ENCODE data around the gene FNDC8. TPM values are rescaled to one million over a fixed set of nuclear protein-coding genes. Genes with fewer than 3 reads are reported as not detected.

The FNDC8 gene
- total RNA-seq, 2 experiments from 2014 or later = not detected

DNA sequence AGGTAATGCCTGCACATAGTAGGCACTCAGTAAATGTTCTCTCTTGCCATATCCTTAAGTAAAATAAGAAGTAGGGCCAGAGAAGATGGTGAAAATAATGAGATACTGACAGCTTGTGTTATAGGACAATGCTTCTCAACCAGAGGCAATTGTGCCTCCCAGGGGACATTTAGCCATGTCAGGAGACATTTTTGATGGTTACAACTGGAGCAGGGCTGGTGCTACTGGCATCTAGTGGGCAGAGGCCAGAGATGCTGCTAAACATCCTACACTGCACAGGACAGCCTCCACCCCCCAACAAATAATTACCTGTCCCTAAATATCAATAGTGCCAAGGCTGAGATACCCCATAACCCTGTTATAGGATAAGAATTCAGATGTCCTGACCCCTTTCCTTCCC, 3.4 kb upstream of the FNDC8 start:
- peak overlapping the region; percentile 90 for H3K4me3 Mint-ChIP-seq
- no peaks in the 10 kb centered on the region for H3K9me3 Mint-ChIP-seq
- peaks cover 3% of the 10 kb centered on the region for H3K27me3 Mint-ChIP-seq
- peaks cover 17% of the 10 kb centered on the region for H3K36me3 Mint-ChIP-seq
- H3K27ac Mint-ChIP-seq = peak overlapping the region; percentile 6
- peak; percentile 12 for DNase-seq
- H3K4me1 Mint-ChIP-seq = peaks cover 33% of the 10 kb centered on the region

DNA sequence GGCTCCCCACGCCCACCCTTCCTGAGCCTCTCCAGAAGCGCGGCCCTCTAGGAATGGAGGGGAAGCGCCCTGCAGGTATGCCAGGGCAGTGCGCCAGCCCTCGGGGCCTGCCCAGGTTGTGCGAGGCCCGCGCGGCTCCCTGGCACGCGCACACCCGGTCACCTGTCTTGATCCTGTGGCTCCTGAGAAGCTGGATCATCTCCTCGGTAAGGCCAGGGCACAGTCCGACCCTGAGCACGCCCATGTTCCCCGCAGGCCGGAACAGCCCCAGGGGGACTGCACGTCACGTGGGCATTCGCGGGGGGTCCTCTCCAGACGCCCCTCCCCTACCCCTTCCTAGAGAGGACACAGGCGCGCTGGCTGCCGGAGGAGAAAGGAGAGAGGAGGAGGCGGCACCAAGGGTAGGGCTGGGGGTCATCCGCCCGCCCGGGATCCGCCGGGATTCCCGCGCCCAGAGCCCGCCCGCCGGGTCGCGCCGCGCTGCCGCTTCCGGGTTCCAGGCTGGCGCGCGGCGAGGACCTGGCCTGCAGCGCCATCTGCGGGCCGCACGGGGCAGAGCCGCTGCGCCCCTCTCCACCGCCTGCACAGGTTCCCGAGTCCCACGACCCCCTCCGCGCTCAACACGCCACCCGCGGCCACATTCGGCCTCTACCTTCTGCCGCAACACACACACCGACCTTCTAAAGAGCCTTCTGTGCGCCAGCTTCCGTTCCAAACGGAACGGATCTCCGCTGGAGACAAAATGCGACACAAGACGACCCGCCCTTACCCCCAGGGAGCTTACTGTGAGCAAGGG, 1.8 kb upstream of the FNDC8 start, which contains the start of gene RAD51D:
RAD51D (minus strand) TSS at position 491 of the 796 bp plus-strand sequence; CDS start at position 244, 247 bp downstream.
- peaks cover 17% of the 10 kb centered on the region for H3K36me3 Mint-ChIP-seq
- H3K27me3 Mint-ChIP-seq = peaks cover 3% of the 10 kb centered on the region
- peak; percentile 88 for DNase-seq
- H3K4me3 Mint-ChIP-seq = peak within 1 kb of the TSS; percentile 90
- no peaks in the 10 kb centered on the region for H3K9me3 Mint-ChIP-seq
- peak within 1 kb of the TSS; percentile 92 for H3K27ac Mint-ChIP-seq
- H3K4me1 Mint-ChIP-seq = peaks cover 33% of the 10 kb centered on the region

DNA sequence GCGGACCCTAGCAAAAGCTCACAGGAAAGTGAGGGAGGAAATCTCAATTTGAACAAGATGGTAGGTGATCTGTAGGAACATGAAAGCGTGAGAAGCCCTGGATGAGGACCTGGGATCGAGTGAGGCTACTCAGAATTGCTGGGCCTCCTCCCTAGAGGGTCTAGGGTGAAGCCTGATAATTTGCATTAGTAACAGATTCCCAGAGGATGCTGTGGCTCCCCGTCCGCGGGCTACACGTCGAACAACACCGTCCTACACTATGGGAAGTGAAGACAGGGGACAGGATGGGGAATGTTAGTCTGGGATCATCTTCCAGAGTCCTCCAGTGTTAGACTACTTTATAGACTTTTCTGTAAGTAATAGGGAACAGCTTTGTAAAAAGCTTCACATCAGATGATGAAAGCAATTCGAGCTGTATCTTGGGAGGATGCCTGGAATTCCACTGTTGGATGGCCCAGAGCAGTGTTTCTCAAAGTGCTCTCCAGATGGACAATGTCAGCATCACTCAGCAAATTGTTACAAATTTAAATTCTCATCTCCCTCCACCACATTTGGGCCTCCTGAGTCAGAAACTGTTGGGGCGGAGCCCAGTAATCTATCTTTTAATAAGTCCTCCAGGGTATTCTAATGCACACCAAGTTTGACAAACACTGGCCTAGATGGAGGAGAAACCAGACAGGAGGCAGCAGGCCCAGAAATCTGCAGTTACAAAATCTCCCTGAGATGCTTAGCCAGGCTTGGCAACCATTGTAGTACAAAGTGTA, 6.5 kb downstream of the FNDC8 start:
- peaks cover 7% of the 10 kb centered on the region for H3K4me1 Mint-ChIP-seq
- peaks cover 7% of the 10 kb centered on the region for H3K36me3 Mint-ChIP-seq
- H3K27me3 Mint-ChIP-seq = no peaks in the 10 kb centered on the region
- no peak overlapping the region for H3K4me3 Mint-ChIP-seq
- DNase-seq = no peak
- no peaks in the 10 kb centered on the region for H3K9me3 Mint-ChIP-seq
- peak overlapping the region; percentile 38 for H3K27ac Mint-ChIP-seq

DNA sequence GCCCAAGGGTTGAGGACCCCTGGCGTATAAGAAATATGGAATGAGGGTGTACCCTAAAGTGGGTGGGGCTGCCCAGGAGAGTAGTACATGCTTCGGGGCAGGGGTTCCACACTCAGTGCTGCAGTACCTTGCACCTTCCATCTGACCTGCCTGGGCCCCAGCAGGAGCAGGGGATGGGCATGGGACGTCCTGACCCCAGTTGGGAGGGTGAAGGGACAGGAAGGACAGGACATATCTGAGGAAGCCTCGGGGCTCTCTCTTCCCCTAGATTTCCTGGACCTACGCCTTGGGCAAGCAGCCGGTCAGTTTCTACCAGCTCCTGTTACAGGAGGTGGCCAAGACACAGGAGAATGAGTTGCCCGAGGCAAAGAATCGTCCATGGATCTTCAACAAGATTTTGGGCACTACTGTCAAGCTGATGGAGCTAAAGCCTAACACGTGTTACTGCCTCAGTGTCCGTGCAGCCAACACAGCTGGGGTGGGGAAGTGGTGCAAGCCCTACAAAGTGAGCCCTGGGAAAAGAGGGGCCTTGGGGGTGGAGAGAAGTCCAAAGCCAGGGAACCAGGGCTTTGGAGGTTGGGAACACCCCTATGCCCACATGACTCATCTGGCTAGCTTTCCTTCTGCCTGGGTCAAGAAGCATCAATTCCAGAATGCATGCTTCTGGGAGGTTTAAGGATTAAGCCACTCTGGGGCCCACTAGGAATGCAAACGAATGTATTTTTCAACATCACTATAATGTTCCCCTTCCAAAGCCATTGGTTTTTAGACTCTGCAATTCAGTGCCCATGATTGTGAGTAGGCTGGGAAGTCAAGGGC, 7.9 kb downstream of the FNDC8 start:
- no peak overlapping the region for H3K27ac Mint-ChIP-seq

DNA sequence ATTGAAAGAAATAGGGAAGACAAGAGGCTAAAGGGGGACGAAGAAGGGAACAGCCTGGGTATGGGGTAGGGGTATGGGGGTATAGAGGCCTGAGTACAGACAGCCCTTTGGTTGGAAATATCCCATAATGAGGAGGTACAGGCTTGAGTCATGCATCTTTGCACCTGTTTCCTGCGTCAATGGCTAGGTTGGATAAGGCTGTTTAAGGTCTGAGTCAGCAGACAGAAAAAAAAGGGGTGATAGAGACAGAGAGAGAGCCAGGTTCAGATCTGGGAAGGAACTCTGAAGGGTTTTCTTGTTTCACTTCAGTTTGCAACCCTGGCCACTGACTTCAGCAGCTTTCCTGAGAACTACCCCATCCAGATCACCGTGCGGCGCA, 8.5 kb downstream of the FNDC8 start:
- Mint-ChIP-seq H3K9me3 (no peaks in the 10 kb centered on the region), H3K27me3 (no peaks in the 10 kb centered on the region), H3K27ac (peak overlapping the region; percentile 56), H3K36me3 (peaks cover 8% of the 10 kb centered on the region), H3K4me1 (peaks cover 7% of the 10 kb centered on the region), H3K4me3 (no peak overlapping the region)
- no peak for DNase-seq

More for the DNA sequence above, 7.9 kb downstream of the FNDC8 start:
- H3K9me3 Mint-ChIP-seq = no peaks in the 10 kb centered on the region
- no peak for DNase-seq
- H3K4me3 Mint-ChIP-seq = no peak overlapping the region
- peaks cover 8% of the 10 kb centered on the region for H3K36me3 Mint-ChIP-seq
- H3K27me3 Mint-ChIP-seq = no peaks in the 10 kb centered on the region
- H3K4me1 Mint-ChIP-seq = peaks cover 7% of the 10 kb centered on the region

DNA sequence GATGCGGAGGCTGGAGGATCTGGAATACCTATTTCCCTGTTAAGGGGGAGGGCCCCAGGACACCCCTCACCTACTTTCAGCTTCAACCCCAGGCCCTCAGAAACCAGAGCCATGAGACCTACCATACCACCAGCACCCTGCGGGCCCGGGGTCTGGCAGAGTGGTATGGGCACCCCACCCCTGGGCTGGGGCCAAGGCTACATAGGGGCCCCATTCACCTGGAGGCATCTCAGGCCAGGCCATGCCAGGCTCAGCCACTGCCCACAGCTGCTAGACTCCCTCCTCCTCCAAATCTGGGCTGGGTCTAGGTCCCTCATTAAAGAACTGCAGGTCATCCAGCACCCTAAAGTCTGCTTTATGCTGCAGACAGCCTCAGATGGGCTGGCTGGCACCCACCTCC, 9.0 kb downstream of the FNDC8 start:
- Mint-ChIP-seq H3K27ac (peak overlapping the region; percentile 56), H3K9me3 (no peaks in the 10 kb centered on the region), H3K36me3 (peaks cover 11% of the 10 kb centered on the region), H3K4me3 (no peak overlapping the region), H3K27me3 (no peaks in the 10 kb centered on the region), H3K4me1 (peaks cover 7% of the 10 kb centered on the region)
- DNase-seq = no peak

DNA sequence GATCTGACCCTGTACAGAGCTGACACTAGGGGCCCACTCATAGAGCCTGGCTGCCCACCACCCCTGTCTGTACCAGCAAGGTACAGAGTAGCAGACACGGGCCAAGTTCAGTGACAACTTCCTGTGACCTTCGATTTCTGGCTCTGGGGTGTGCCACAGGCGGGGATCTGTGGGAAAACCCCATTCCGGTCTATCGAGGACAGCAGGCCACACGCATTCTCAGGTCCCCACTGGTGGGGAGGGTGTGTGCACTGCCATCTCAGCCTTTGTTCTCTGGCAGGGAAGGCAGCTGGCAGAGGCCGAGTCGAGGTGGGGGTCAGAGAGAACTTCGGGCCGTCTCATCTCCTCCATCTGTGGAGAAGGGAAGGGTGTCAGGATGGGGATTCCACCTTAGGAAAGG, 10.7 kb downstream of the FNDC8 start:
- Mint-ChIP-seq H3K36me3 (peaks cover 15% of the 10 kb centered on the region), H3K27ac (no peak overlapping the region), H3K9me3 (no peaks in the 10 kb centered on the region), H3K4me3 (no peak overlapping the region), H3K27me3 (no peaks in the 10 kb centered on the region), H3K4me1 (peaks cover 7% of the 10 kb centered on the region)
- DNase-seq = no peak

DNA sequence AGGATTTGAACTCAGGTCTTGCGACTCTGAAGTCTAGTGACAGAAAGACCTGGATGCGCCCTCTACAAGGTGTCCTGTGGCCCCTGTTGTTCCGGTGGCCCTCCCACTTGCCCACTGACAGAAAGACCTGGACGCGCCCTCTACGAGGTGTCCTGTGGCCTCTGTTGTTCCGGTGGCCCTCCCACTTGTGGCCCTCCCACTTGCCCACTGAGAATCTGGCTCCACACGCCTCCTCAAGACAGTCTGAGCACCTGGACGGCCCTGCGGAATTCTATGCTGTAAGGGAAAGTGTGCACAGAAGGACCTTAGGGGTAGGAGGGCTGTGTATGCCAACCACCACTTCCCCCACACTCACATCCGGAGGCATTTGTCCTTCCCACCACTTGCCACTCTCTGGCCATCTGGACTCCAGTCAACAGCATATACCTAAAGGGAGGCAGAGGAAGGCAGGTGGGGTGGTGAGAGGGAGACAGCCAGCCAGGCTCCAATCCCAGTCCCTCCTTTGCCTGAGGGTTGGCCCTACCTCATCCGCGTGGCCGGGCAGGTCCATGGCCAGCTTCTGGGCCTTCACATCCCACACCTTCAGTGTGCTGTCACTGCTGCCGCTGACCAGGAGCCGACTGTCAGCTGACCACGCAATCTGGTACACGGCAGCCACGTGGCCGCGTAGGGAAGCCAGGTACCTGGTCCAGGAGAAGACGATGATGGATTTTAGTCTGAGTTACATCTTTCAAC, 11.6 kb downstream of the FNDC8 start:
- peaks cover 17% of the 10 kb centered on the region for H3K36me3 Mint-ChIP-seq
- H3K27ac Mint-ChIP-seq = no peak overlapping the region
- no peak for DNase-seq
- H3K27me3 Mint-ChIP-seq = no peaks in the 10 kb centered on the region
- H3K4me1 Mint-ChIP-seq = peaks cover 7% of the 10 kb centered on the region
- no peaks in the 10 kb centered on the region for H3K9me3 Mint-ChIP-seq
- H3K4me3 Mint-ChIP-seq = no peak overlapping the region

DNA sequence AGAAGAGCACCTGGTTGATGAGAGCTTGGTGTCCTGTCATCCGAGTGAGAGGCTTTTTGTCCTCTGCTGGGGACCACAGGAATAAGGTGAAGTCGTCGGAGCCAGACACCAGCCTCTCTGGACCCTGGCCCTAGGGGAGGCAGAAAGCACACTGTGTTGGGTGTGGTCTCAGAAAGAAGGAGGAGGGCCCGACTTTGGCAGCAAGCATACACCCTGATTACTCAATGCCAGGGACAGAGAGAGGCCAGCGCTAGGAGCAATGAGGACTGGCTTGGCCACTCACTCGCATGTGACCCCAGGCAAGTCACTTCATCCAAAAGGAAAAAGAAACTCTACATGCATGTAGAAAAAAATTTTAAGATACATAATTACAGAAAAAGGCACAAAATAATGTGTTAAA, 13.9 kb downstream of the FNDC8 start:
- no peak for DNase-seq
- H3K27ac Mint-ChIP-seq = no peak overlapping the region
- H3K9me3 Mint-ChIP-seq = no peaks in the 10 kb centered on the region
- H3K27me3 Mint-ChIP-seq = no peaks in the 10 kb centered on the region
- peaks cover 15% of the 10 kb centered on the region for H3K4me1 Mint-ChIP-seq
- H3K36me3 Mint-ChIP-seq = peaks cover 26% of the 10 kb centered on the region
- no peak overlapping the region for H3K4me3 Mint-ChIP-seq

DNA sequence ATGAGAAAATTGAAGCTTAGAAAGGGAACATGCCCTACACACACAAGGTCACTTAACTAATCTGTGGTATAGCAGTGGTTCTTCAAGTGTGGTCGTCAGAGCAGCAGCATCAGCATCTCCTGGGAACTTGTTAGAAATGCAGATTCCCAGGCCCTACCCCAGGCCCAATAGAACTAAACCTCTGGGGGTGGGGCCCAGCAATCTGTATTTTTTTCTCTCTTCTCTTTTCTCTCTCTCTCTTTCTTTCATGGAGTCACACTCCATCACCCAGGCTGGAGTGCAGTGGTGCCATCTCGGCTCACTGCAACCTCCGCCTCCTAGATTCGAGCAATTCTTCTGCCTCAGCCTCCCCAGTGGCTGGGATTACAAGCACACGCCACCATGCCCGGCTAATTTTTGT, 16.8 kb downstream of the FNDC8 start:
- no peak overlapping the region for H3K27ac Mint-ChIP-seq

DNA sequence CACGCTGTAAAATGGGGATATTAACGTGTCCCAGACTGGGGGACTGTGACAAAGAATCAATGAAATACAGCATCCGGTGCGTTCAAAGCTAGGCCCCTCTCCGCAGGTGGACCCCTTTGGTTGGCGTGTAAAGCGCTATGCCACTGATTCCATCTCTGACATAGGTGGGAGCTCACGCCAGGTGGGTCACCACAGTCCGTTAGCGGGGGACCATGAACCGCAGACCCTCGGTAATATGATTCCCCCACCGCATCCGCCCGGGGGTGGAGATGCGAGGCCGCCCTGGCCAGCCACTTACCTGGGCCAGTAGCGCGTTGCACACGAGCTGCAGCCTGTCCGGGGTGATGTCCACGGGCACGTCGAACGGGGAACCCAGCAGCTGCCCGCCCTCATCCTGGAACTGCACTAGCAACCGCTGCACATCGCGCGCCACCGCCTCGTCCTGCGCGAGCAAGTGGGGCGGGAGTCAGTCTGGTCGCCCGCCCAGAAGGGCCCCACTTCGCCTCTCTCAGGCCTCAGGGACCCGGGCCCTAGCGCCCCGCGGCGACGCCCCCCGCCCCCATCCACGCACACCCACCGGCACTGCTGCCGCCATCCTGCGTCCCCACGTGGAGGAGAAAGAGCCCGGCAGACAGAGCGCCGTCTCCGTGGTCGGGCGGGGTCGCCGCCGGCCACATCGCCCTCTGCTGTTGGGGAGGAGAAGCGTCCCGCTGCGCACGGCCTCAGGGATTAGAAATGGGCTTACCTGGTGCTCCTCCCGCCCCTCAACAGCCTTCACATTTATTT, 20.5 kb downstream of the FNDC8 start, which contains the start of gene NLE1:
NLE1 (minus strand) TSS at position 623 of the 786 bp plus-strand sequence; CDS start at position 595, 28 bp downstream.
- H3K36me3 Mint-ChIP-seq = peaks cover 24% of the 10 kb centered on the region
- no peaks in the 10 kb centered on the region for H3K27me3 Mint-ChIP-seq
- peak; percentile 92 for DNase-seq

More for the DNA sequence above, 16.8 kb downstream of the FNDC8 start:
- no peaks in the 10 kb centered on the region for H3K9me3 Mint-ChIP-seq
- H3K4me3 Mint-ChIP-seq = no peak overlapping the region
- peaks cover 20% of the 10 kb centered on the region for H3K4me1 Mint-ChIP-seq
- no peaks in the 10 kb centered on the region for H3K27me3 Mint-ChIP-seq
- peaks cover 32% of the 10 kb centered on the region for H3K36me3 Mint-ChIP-seq
- DNase-seq = no peak

DNA sequence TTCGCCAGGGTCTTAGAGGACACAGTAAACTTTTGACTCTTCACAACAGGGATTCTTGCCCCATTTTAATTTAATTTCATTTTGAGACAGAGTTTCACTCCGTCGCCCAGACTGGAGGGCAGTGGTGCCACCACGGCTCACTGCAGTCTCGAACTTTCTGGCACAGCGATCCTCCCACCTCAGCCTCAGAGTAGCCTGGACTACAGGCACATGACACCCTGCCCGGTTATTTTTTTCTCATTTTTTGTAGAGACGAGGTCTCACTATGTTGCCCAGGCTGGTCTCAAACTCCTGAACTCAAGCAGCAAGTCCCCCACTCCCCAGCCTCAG, 21.0 kb downstream of the FNDC8 start:
- Mint-ChIP-seq H3K36me3 (peaks cover 24% of the 10 kb centered on the region), H3K27me3 (no peaks in the 10 kb centered on the region), H3K4me1 (peaks cover 20% of the 10 kb centered on the region), H3K4me3 (peak overlapping the region; percentile 84), H3K9me3 (no peaks in the 10 kb centered on the region), H3K27ac (peak overlapping the region; percentile 84)
- no peak for DNase-seq

More for the DNA sequence above, 20.5 kb downstream of the FNDC8 start, which contains the start of gene NLE1:
- peak within 1 kb of the TSS; percentile 84 for H3K4me3 Mint-ChIP-seq
- H3K9me3 Mint-ChIP-seq = no peaks in the 10 kb centered on the region
- peaks cover 20% of the 10 kb centered on the region for H3K4me1 Mint-ChIP-seq
- H3K27ac Mint-ChIP-seq = peak within 1 kb of the TSS; percentile 84

DNA sequence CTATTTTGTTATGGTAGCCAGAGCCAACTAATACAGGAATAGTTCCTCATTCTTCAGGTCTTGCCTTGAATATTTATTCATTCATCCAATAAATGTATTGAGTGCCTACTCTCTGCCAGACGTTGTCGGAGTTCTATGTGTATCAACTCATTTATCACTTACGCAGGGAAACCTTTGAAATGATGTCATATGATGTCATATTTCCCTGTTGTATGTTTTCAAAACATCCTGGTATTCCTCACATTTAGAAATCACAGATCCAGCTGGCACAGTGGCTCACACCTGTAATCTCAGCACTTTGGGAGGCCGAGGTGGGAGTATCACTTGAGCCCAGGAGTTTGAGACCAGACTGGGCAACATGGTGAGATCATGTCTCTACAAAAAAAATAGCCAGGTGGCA, 23.4 kb downstream of the FNDC8 start:
- Mint-ChIP-seq H3K4me3 (no peak overlapping the region), H3K27ac (no peak overlapping the region), H3K36me3 (peaks cover 14% of the 10 kb centered on the region), H3K9me3 (no peaks in the 10 kb centered on the region), H3K4me1 (peaks cover 11% of the 10 kb centered on the region), H3K27me3 (no peaks in the 10 kb centered on the region)
- no peak for DNase-seq
